DOHH2 (cell line): ENCODE data around the gene CRAMP1.

Experiments used
- EZH2phosphoT487 ChIP-seq: fragments of 200-600 bp; sonication (generic); IDR thresholded peaks from 2 replicates; pipeline ENCODE4 v1.6.1; 2017; ENCODE audit warnings: borderline replicate concordance, mild to moderate bottlenecking, antibody characterized with exemption, low read length, moderate library complexity, mixed read lengths
- TF ChIP-seq, protein P1 (sequence below): fragments of 200-600 bp; sonication (generic); IDR thresholded peaks from one replicate; pipeline ENCODE4 v1.5.1; 2014; ENCODE audit warnings: antibody characterized with exemption, mild to moderate bottlenecking, low read depth, low read length; ENCODE audit not compliant: poor library complexity, severe bottlenecking

GRCh38 chr16:1641261-1641660, 29.1 kb downstream of the CRAMP1 start:
- TF ChIP-seq, protein P1, sequence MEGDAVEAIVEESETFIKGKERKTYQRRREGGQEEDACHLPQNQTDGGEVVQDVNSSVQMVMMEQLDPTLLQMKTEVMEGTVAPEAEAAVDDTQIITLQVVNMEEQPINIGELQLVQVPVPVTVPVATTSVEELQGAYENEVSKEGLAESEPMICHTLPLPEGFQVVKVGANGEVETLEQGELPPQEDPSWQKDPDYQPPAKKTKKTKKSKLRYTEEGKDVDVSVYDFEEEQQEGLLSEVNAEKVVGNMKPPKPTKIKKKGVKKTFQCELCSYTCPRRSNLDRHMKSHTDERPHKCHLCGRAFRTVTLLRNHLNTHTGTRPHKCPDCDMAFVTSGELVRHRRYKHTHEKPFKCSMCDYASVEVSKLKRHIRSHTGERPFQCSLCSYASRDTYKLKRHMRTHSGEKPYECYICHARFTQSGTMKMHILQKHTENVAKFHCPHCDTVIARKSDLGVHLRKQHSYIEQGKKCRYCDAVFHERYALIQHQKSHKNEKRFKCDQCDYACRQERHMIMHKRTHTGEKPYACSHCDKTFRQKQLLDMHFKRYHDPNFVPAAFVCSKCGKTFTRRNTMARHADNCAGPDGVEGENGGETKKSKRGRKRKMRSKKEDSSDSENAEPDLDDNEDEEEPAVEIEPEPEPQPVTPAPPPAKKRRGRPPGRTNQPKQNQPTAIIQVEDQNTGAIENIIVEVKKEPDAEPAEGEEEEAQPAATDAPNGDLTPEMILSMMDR = no peak
- TF ChIP-seq EZH2phosphoT487 = no peak
